GM21529 (cell line): ENCODE data around the gene AZIN2.
"Not testable (repeated sequence)": the region's sequence is repeated elsewhere in the genome, so short reads cannot be mapped to it uniquely, and the experiment has no call there.

Source experiments
- ATAC-seq: cut with Tn5 transposase; IDR thresholded peaks from one replicate; pipeline ENCODE4 v1.9.1; 2021; ENCODE audit not compliant: unreplicated experiment

The AZIN2 gene

DNA sequence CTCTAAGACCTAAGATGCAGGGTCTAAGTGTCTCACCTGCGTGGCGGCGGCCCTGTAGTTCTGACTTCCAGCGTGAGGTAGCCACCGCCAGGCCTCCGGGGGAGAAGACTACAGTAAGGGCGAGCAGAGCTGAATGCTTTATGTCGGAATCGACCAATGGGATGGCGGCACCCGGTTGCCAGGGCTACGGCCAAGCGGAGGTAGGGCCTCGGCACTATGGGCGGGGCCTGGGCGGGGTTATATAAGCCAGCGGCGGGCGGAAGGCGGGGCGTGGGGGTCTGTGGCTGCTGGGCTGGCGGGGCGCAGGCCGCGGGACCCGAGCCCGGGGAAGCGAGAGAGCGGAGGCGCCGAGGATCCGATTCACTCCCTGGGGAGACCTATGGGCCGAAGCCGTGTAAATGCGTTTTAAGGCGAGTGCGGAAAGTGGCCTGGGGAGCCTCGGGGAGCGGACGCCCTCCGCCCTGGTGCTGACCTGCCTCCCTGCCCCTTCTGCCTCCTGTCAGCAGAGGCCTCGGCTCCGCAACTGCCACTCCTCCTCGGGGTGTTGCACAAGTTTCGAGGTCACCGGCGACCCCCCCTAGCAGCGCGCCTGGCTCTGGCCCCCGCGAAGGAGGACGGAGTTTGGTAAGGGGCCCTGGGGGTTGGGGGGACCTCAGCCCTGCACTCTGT is at the start of gene AZIN2:
TSS of gene AZIN2 (plus strand) at position 269 of the 669 bp plus-strand sequence. CDS start 1,097 bp downstream, outside the sequence.
- peak; percentile 98 for ATAC-seq

DNA sequence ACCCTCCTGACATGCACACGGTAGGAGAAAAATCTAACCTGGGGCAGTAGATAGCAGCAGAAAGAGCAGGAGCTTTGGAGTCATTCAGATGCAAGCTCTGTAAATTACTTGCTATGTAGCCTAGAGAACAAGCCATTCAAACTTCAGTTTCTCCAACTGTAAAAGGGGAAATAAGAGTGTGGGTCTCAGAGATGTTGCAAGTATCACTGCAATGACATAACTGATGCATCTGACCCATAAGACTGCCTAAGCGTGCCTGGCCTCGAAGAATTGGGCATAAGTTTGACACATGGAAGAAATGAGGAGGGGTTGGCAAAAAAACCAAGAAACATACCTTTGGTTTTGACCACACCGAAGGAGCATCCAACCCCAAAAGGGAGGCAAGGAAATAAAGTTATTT is 49.4 kb upstream of the AZIN2 start:
- no peak for ATAC-seq

DNA sequence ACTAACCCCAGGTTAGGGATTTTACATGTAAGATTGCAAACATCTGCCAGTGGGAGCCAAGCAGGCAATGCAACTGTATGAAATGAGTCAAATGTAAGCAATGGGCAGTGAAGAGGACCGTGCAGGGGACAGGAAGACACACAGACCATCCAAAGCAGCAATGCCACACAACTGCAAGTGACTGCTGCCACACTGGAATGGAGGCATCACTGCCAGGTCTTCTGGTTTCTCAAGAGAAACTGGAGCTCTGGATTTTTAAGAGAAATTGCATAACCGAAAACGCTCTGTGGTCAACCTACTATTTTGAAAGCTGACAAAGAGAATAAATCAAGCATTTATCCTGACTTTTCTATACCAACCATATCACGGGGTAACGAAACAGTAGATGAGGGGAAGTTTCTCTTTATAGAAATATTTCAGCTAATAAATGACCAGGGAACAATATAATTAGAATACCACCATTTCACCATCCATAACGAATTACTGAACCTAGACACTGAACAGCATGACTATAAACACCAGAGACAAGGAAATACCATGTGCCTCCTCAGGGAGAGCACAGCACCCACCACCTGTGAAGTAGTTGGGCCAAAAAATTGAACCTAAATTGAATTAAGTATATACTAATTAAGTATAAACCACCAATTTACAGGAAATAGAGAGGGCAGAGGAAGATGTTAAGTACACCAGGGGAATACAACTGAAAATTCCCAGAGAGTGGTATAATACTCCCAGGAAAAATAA is 48.7 kb upstream of the AZIN2 start:
- ATAC-seq = no peak

DNA sequence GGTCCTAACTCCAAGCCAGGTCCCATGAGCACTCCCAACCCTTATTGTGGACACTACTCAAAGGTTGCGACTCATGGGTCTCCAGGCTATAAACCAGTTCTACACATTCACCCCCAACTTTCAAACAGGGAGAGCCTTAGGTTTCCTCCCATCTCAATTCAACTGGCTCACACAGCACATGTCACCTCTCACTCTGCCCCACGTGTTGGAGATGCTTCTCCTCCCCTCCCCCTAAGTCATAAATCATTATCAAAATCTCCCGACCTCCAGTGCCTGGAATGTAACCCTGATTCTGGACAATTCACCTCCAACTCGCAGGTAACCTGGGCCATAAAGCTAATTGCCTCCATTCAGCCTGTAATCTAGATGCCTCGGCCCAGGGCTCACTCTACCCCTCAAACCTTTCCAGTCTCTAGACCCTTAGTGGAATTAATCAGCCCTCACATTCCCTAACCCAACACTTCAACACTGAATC is 44.9 kb upstream of the AZIN2 start:
- ATAC-seq = no peak

DNA sequence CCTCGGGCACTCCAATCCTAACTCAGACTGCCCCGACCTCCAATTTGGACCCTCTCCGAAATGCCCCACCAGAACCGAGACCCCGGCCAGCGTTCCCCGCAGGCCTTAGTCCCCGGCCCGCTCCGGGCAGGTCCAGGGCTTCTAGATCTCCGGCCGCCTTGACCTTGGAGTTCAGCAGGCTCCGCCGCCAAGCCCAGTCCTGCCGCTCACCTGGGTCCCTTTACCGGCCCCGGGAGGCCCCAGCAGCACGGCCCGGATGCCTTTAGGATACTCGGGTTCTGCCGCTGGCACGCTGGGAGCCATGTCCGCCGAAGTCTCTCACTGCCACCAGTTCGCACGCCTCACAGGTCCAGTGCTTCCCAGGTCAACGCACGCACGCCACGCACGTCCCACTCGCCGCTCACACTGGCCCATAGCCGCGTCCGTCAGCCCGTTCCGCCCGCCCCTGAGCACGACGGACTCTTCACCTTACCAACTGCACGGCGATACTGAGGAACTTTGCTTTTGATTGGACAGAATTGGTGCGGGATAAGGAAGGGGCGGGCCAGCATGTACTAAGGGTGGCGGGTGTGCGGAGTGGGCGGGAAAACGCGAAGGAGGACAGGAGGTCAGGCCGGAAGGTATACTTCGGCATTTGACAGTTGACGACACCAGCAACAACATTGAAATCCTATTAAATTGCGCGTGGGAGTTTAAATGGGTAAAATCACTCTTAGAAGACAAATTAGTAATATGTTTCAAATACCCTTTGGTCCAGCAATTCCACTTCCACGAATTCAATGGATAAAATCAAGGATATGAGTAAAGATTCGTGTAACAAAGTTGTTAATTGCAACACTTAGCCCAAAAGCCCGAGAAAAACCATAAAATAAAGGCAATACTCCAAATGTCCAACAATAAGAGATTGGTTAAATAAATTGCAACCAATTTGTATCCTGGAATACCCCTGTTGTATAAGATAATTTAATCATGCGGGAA is 44.1 kb upstream of the AZIN2 start, which contains the start of gene AK2:
TSS of gene AK2 (minus strand) at position 358 of the 978 bp plus-strand sequence. CDS start at position 303, 55 bp downstream.
- peak; percentile 97 for ATAC-seq

DNA sequence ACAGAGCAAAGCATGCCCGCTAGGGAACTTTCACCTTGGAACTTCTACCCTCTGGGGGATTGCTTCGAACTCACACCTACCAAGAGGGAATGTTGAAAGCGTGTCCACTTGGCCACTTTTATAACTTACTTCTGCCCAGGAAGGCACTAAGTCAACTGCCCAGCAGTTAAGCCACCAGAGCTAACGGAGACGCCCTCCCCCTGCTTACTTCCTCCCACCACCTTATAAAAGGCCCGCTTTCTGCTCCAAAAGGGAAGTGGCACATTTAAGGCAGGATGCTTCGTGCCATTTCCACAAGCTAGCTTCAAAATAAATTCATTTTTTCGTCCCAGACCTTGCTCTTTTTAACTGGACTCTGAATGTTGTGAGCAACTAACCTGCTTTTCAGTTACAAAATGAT is 41.1 kb upstream of the AZIN2 start:
- ATAC-seq = no peak

DNA sequence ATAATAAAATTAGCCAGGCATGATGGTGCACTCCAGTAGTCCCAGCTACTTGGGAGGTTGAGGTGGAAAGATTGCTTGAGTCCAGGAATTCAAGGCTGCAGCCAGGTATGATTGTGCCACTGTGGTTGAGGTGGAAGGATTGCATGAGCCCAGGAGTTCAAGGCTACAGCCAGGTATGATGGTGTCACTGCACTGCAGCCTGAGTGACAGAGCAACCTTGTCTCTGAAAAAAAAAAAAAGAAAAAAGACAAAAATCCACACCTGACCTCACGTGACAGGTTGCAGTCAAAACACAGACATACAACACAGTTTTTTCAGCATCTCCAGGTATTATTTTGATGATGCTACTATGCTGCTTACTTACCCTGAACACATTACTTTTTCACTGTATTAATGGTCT is 39.9 kb upstream of the AZIN2 start:
- ATAC-seq = no peak

DNA sequence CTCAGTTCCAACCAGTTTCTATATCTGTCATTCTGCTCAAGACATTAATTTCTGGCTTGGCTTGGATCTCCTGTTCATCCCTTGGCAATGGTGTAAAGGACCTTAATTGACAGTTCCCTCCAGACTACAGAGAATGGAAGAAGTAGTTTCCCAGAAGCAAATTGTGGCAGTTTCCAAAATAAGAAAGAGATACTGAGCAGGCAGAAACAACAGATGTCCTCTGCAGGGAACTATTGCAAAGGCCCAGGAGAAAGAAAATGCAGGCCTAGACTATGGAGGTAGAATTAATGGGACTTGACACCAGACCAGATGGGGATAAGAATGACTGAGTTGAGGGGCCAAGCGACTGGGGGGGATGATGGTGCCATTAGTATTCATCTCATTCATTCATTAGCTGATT is 38.1 kb upstream of the AZIN2 start:
- no peak for ATAC-seq

DNA sequence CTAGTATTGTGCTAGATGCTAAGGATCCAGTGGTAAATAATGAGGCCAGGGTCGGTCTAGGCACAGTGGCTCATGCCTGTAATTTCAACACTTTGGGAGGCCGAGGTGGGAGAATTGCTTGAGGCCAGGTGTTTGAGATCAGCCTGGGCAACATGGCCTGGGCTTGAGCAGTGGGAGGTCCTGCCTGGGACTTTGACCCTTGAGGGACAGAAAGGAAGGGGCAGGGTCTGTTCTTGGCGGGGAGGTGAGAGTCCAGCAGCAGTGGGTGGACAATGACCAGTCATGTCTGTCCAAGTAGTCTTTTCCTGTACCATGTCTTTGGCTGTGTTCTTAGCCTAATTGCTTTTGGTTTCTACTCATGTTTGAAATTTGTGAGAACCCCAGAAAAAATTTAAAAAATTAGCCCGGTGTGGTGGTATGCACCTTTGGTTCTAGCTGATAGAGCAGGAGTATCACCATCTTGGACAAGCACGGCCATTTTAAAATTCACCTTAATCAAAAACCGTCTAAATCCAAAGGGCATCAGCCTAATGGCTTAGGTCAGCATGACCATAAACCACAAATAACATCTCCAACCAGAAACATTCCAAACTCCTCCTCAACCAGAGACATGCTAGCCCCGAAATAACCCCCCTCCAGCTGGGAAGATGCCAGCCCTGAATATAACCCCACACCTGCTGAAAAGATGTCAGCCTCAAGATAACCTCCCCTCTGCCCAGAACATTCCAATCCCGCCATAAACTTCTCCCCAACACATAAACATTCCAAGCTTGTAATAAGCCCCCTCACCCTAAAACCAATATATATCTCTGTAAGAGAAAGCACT is 37.5 kb upstream of the AZIN2 start:
- no peak for ATAC-seq

DNA sequence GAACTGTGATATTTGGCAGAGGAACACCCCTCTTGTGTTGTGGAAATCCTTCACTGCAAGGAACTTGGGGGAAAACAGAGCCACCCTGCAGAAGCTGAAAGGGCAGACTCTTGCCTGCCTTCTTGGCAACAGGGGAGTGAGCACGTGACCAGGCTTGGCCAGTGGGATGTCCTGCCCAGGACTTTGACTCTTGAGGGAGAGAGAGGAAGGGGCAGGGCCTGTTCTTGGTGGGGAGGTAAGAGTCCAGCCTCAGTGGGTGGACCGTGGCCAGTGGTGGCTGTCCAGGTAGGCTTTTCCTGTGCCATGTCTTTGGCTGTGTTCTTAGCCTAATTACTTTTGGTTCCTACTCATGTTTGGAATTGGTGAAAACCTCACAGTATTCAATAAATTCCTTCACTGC is 35.7 kb upstream of the AZIN2 start:
- no peak for ATAC-seq

DNA sequence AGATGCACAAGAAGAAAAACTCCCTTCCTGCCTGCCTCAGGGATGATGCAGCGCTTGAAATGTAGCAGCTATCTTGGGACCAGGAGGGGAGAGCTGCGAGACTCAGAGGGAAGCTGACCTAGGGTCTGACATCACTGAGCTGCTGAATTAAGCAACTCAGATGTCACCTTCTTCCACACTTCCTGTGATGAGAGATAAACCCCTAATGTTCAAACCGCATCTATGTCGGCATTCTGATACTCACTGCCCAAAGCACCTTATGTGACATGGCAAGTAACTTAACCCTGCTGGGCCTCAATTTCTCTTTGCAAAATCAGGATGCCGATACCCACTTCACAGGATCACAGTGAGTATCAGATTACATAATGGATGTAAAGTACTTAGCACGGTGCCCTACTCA is 35.1 kb upstream of the AZIN2 start:
- no peak for ATAC-seq

DNA sequence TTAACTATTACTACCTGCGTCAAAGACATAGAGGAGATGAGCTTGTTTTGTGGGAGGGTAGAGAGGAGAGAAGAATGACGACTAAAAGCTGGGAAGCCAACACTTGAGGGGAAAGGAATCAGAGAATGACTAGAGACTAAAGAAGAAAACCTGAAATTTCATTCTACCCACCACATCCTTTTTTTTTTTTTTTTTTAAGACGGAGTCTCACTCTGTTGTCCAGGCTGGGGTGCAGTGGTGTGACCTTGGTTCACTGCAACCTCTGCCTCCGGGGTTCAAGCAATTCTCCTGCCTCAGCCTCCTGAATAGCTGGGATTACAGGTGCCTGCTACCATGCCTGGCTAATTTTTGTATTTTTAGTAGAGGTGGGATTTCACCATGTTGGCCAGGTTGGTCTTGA is 34.7 kb upstream of the AZIN2 start:
- not testable (repeated sequence) for ATAC-seq

DNA sequence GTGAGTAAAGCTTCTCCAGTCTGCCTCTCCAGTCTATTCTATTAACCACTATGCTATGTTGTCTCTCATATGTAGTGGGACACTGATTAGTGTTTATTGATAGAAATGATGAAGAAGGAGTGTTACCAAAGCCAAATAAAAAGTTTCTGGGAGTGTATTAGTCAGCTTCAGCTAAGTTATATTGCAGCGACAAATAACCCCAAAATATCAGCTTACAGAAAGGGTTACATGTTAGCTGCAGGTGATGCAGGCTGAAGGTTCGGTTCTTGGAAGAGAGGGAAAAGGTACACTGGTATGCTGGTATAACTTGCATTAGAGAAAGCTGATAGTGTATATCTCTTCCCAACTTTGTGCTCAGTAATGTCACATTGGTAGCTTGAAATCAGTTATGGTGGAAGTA is 33.7 kb upstream of the AZIN2 start:
- no peak for ATAC-seq

DNA sequence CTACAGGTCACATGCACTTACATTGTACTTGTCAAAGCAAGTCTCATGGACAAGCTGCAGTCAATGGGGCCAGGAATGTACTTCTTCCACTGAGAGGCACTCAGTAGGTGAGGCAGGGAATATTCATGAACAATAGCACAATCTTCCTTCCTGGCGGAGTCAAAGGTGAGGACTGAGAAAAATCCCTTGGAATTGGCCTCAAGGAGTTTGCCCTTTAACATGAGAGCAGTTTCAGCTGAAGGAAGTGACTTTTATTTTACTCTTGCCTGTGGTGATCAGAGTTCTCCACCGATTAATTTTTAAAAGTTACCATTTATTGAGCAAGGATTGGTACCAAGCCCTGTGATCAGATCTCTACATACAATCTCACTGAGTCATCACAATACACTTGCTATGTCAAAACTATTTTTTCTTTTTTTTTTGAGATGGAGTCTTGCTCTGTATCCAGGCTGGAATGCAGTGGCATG is 33.1 kb upstream of the AZIN2 start:
- ATAC-seq = no peak

DNA sequence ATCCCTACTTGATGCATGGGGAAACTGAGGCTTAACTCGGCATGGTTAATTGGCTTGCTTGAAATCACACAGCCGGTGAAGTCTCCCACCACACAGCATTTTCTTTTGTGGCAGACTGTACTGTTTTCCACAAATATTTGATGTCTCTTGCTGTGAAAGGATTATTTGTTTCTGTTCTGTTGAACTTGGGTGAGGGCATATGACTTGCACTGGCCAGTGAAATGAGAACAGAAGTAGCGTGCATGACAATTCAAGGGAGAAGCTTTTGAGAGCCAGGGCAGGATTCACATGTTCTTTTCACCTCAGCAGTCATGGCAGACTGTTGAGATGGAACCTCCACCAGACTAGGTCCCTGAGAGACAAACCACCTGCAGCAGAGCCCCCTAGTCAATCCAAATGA is 32.5 kb upstream of the AZIN2 start:
- no peak for ATAC-seq

DNA sequence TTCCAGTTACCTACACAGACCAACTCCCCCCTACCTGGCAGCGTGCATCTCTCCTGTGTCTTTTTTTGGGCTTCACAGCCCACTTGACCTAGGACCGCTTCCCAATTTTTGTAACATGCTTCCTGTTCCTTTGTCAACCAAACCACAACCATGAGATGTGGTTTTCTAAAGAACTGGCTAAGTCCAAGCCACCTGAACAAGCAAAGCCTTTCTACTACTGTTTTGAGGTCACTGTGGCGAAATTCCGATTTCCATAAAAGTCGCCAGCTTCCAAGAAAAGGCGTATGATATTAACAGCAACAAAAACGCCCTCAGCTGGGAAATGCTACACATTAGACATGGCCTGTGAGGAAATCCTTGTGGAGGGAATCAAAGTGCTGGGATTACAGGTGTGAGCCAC is 31.6 kb upstream of the AZIN2 start:
- ATAC-seq = no peak

DNA sequence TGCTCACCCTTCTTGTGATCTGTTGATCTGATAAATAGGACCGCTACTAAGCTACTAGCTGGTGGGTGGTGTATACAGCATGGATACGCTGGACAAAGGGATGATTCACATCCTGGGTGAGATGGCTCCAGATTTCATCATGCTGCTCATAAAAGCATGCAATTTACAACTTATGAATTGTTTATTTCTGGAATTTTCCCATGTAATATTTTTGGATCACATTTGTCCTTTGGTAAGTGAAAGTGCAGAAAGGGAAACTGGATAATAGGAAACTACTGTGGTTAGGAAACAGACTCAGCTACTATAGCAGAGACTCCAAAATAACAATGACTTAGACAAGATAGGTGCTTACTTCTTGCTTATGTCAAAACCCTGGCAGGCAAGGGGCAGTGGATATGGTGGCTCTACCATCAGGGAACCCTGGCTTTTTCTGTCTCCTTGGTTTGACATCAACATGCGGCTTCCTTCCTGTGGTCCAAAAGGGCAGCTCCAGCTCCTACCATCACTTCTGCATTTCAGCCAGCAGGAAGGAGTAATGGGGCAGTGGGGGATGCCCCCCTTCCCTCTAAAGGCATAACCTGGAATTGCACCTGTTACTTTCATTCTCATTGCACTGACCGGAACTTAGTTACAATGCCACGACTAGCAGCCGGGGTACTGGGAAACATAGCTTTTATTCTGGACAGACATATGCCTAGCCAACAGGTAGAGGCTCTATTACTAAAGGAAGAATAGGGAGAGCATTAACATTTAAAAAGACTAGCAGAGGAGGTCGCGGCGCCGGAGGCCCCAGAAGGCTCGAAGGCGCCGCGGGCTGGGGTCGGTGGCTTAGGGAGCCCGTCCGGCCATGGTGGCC is 30.5 kb upstream of the AZIN2 start:
- ATAC-seq = no peak

DNA sequence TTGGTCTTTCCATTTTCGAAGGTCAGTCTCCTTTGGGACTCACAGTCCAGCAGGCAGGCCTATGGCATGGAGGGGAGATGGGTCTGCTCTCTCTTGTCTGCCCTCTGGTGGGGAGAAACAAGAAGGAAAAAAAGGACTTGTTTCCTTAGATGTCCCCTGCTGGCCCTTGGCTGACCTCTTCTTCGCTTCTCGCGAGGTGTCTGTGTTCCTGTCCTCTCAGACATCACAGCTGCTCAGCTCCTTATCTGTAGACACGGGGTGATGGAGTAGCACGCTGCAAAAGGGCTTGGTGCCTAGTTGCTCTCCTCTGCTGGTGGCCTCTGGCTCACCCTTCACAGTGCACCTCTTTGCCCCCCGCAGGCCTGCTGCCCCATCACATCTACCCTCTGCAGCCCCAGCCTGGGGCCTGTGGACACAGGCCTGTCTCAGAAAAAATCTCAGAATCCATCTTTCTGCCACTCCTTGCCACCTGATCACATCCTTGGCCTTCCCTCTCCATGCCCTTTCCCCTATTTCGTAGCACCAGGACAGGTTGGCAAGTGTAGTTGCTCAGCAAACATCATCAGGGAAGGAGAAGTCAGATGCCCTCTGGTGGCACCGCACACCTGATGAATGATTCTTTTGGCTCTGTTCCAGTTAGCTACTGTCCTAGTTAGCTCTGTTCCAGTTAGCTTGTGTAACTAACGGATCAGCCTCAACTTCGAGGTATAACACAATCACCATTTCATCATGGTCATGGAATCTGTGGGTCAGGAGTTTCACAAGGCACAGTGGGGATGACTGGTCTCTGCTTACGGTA is 25.5 kb upstream of the AZIN2 start:
- ATAC-seq = no peak

DNA sequence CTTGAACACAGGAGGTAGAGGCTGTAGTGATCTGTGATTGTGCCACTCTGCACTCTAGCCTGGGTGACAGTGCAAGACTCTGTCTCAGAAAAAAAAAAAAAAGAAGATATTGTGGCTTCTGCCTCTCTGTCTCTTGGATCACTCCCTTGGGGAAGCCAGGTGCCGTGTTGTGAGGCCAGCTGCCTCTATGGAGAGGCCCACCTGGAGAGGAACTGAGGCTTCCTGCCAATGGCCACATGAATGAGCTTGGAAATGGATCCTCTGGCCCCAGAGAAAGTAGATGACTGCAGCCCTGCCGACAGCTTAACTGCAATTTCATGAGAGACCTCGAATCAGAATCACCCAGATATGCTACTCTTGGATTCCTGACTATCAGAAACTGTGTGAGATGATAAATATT is 24.5 kb upstream of the AZIN2 start:
- no peak for ATAC-seq
